ENCODE measurements around the gene KCNJ4.

The KCNJ4 gene

DNA sequence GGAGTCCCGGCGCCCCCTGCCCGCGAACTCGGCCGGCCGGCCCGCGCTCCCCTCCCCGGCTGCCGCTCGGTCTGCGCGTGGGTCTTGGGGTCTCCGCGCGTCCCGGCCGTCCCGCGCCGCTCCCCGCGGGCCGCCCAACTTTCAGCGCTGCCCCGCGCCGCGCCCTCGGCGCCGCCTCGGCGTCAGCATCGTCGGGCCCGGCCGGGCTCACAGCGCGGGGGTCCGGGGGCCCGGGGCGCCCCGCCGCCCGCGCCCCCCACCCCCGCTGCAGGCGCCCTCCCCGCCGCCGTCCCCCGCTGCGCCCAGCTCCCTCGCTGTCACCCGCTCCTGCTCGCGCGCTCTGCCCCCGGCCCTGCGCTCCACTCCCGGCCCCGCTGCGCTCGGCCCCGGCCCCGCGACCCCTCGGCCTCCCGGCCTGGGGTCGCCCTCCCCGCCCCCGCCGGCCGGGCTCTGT, at the start of gene KCNJ4:
TSS of gene KCNJ4 (minus strand) at position 124 of the 454 bp plus-strand sequence. CDS start 27,067 bp downstream, outside the sequence.
- DNase-seq, result no peak

DNA sequence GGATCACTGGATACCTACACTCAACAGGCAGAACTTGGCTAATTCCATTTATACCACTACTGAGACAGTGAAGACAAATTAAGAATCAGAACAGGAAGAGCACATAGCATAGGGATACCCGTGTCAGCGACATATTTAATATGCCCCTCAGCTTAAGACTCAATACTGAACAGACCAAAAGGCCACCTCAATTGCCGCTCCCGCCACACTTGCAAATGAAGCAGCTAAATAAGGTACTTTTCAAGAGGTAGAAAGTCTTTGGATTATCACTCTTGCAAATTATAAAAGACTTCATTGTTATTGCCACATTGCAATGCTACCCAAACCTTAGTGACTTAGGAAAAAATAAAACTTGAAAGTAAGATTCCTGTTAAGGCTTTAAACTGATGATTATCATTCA, 48.0 kb upstream of the KCNJ4 start:
- DNase-seq, result no peak

DNA sequence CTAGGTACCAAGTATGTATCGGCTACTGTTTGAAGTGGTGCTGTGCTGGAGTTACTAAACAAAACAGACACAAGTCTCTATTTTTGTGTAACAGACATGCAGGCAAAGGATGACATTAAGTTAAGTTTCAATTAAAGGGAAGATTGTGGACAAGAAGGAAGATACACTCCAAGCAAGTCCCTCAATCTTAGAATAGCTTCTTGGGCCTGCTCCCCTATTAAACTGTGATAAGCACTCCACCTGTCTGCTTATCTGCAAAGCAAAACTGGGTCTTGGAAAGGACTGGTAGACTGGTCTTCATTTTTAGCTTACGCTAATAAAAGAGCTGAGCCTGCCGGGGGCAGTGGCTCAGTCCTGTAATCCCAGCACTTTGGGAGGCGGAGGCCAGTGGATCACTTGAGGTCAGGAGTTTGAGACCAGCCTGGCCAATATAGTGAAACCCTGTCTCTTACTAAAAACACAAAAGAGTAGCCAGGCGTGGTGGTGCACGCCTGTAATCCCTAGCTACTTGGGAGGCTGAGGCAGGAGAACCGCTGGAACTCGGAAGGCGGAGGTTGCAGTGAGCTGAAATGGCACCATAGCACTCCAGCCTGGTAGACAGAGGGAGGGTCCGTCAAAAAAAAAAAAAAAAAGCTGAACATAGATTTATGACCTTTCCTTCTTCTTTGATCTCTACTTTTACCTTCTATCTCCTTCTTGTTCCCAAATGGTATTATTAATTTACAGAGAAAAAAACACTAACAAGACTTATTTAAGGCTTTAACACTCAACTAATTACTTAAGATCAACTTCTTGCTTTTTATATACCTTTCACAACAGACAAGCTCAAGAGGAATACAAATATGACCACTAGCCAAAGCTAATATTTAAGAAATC, 47.0 kb upstream of the KCNJ4 start:
- DNase-seq, result no peak

DNA sequence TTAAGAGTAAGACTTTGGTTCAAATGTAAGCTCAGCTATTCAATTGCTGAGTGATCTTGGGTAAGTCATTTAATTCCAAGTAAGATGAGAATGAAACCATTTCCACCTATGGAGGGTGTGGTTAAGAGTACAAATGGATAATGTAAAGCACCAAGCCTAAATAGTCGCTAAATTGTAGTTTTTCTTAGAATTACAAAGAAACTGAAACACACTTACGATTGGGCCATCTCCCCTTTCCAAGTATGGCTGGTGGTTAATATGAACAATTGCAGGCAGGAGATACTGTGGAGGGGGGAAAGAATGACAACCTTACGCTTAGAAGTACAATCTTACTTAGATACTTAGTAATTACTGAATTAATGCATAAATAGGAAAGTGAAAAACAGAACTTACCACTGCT, 42.9 kb upstream of the KCNJ4 start:
- no peak for DNase-seq

- DNase-seq, result no peak
These were observed 39.9 kb upstream of the KCNJ4 start for GRCh38 chr22:38494939-38495338.

- DNase-seq, result no peak
These were observed 39.5 kb upstream of the KCNJ4 start for GRCh38 chr22:38494498-38494897.

- no peak for DNase-seq
These were observed 36.8 kb upstream of the KCNJ4 start for GRCh38 chr22:38491707-38492348.

GRCh38 chr22:38490915-38491314, 35.9 kb upstream of the KCNJ4 start:
- DNase-seq, result no peak

- DNase-seq, result no peak
These were observed 35.5 kb upstream of the KCNJ4 start for GRCh38 chr22:38490475-38490874.

GRCh38 chr22:38489561-38490145, 34.7 kb upstream of the KCNJ4 start:
- DNase-seq, result no peak

- no peak for DNase-seq
These were observed 34.1 kb upstream of the KCNJ4 start for GRCh38 chr22:38489142-38489541.

GRCh38 chr22:38487946-38488345, 32.9 kb upstream of the KCNJ4 start:
- no peak for DNase-seq

DNA sequence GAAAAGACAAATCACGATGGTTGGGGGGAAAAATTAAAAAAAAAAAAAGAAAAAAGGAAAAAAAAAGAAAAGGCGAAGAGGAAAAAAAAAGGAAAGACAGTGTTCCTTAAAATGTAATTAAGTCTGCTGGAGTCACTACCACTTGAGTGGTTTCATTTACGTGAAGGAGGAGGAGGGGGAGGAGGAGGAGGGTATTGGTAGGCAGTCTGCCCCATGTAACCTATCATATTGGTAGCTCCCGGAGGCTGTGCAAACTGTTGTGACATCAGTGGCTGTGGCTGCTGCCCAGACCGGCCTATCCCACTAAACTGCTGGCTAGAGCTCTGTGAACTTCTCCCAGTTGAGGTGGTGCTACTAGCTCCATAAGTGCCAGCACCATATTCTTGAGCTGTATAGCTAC, 30.8 kb upstream of the KCNJ4 start:
- no peak for DNase-seq

- DNase-seq, result no peak
These were observed 29.2 kb upstream of the KCNJ4 start for GRCh38 chr22:38484244-38484643.

- DNase-seq, result no peak
These were observed 27.8 kb upstream of the KCNJ4 start for GRCh38 chr22:38482662-38483308.

- no peak for DNase-seq
These were observed 26.9 kb upstream of the KCNJ4 start for GRCh38 chr22:38481871-38482332.

- no peak for DNase-seq
These were observed 26.3 kb upstream of the KCNJ4 start for GRCh38 chr22:38481162-38481870.

- no peak for DNase-seq
These were observed 24.3 kb upstream of the KCNJ4 start for GRCh38 chr22:38479096-38479837.

GRCh38 chr22:38477585-38477984, 22.6 kb upstream of the KCNJ4 start:
- no peak for DNase-seq

DNA sequence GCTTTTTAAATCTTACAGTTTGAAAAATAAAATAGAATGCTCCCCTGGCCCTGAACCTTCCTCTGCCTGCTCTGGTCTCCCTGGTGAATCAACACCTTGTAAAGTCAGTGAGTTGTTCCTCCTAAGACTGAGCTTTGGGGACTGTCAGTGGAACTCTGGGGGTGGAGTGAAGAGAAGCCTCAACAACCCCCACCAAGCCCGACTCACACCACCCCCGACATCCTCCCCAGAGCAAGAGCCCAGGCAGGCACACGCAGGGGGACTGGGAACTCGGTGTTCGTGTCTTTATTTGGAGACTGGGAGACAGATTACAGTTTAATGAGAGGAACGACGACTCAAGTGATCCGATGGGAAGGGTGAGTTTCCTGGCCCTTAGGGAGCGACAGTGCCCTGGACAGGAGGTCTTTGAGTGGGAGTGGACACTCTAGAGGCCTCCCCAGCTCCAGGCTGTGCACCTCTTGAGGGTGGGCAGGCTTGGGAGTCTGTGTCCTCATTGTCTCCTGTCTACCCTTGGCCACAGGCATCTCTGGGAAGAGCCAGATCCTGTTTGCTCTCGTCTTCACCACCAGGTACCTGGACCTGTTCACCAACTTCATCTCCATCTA, 19.1 kb upstream of the KCNJ4 start:
- no peak for DNase-seq

GRCh38 chr22:38471237-38471636, 16.2 kb upstream of the KCNJ4 start:
- DNase-seq, result no peak

Data from activated CD4-positive, alpha-beta T cell treated with anti-CD3 and anti-CD28 coated beads, Interleukin-2, amount 50 U/mL, for 4 hours (primary cell).